DOHH2 (cell line): Measurements from ENCODE around the gene COTL1.

Experiments used
- EZH2phosphoT487 ChIP-seq: fragments of 200-600 bp; sonication (generic); IDR thresholded peaks from 2 replicates; pipeline ENCODE4 v1.6.1; 2017; ENCODE audit warnings: borderline replicate concordance, mild to moderate bottlenecking, antibody characterized with exemption, low read length, moderate library complexity, mixed read lengths
- TF ChIP-seq, protein P1 (sequence below): fragments of 200-600 bp; sonication (generic); IDR thresholded peaks from one replicate; pipeline ENCODE4 v1.5.1; 2014; ENCODE audit warnings: antibody characterized with exemption, mild to moderate bottlenecking, low read depth, low read length; ENCODE audit not compliant: poor library complexity, severe bottlenecking

GRCh38 chr16:84565669-84566495 is 52.0 kb downstream of the COTL1 start:
- TF ChIP-seq, protein P1, sequence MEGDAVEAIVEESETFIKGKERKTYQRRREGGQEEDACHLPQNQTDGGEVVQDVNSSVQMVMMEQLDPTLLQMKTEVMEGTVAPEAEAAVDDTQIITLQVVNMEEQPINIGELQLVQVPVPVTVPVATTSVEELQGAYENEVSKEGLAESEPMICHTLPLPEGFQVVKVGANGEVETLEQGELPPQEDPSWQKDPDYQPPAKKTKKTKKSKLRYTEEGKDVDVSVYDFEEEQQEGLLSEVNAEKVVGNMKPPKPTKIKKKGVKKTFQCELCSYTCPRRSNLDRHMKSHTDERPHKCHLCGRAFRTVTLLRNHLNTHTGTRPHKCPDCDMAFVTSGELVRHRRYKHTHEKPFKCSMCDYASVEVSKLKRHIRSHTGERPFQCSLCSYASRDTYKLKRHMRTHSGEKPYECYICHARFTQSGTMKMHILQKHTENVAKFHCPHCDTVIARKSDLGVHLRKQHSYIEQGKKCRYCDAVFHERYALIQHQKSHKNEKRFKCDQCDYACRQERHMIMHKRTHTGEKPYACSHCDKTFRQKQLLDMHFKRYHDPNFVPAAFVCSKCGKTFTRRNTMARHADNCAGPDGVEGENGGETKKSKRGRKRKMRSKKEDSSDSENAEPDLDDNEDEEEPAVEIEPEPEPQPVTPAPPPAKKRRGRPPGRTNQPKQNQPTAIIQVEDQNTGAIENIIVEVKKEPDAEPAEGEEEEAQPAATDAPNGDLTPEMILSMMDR: no peak
- TF ChIP-seq EZH2phosphoT487: no peak
